AG20443 (cell line): ENCODE data around the gene IFNA13.
"Not testable (repeated sequence)": the region's sequence is repeated elsewhere in the genome, so short reads cannot be mapped to it uniquely, and the experiment has no call there.

Experiments
- DNase-seq: peaks from one replicate; pipeline ENCODE4 v3.0.0; 2012; ENCODE audit warnings: low spot score, mixed read lengths

Gene IFNA13

GRCh38 chr9:21367957-21368356, at the start of gene IFNA13:
TSS of gene IFNA13 (minus strand) at chr9:21368057. CDS start at chr9:21368010, 47 bp downstream.
- DNase-seq: no peak

GRCh38 chr9:21415493-21416267, 47.8 kb upstream of the IFNA13 start:
- no peak for DNase-seq

- no peak for DNase-seq
Observed at GRCh38 chr9:21414220-21414940, 46.5 kb upstream of the IFNA13 start.

- DNase-seq: no peak
Observed at GRCh38 chr9:21413624-21414023, 45.8 kb upstream of the IFNA13 start.

GRCh38 chr9:21413151-21413550, 45.3 kb upstream of the IFNA13 start:
- no peak for DNase-seq

GRCh38 chr9:21412107-21412506, 44.2 kb upstream of the IFNA13 start:
- DNase-seq: no peak

- DNase-seq: no peak
Observed at GRCh38 chr9:21408817-21409216, 41.0 kb upstream of the IFNA13 start, which contains the start of gene IFNA8. TSS of gene IFNA8 (plus strand) at chr9:21409117. CDS start at chr9:21409177, 60 bp downstream.

GRCh38 chr9:21404146-21404545, 36.3 kb upstream of the IFNA13 start:
- peak; percentile 15 for DNase-seq

GRCh38 chr9:21402386-21403251, 34.8 kb upstream of the IFNA13 start:
- DNase-seq: peak; percentile 68

GRCh38 chr9:21399956-21400355, 32.1 kb upstream of the IFNA13 start:
- DNase-seq: no peak

GRCh38 chr9:21398955-21399489, 31.2 kb upstream of the IFNA13 start:
- no peak for DNase-seq

- DNase-seq: peak; percentile 40
Observed at GRCh38 chr9:21395778-21396717, 28.2 kb upstream of the IFNA13 start.

GRCh38 chr9:21392270-21392669, 24.4 kb upstream of the IFNA13 start:
- peak; percentile 11 for DNase-seq

- DNase-seq: no peak
Observed at GRCh38 chr9:21385131-21385670, 17.3 kb upstream of the IFNA13 start, which contains the start of gene IFNA2. TSS of gene IFNA2 (minus strand) at chr9:21385398. CDS start at chr9:21385329, 69 bp downstream.

GRCh38 chr9:21383627-21384026, 15.8 kb upstream of the IFNA13 start:
- no peak for DNase-seq

GRCh38 chr9:21381448-21382339, 13.8 kb upstream of the IFNA13 start:
- DNase-seq: no peak

- not testable (repeated sequence) for DNase-seq
Observed at GRCh38 chr9:21371467-21371866, 3.6 kb upstream of the IFNA13 start.

- not testable (repeated sequence) for DNase-seq
Observed at GRCh38 chr9:21367169-21367568, 688 bp downstream of the IFNA13 start.

GRCh38 chr9:21362287-21362686, 5.6 kb downstream of the IFNA13 start:
- DNase-seq: no peak
